HEK293 (cell line): ENCODE results near the gene ACBD3.
A peak's percentile ranks its signal among the peaks of the same experiment; 100 is the strongest.

ENCODE experiments used
- CTCF ChIA-PET: fragments of 350-600 bp; formaldehyde crosslinking; extraction: SDS; loops from one replicate; lab custom pipeline; 2021; ENCODE audit warnings: antibody characterized with exemption; lab: Yijun Ruan, JAX
- POLR2A ChIA-PET: fragments of 300-600 bp; formaldehyde crosslinking; extraction: SDS; loops from one replicate; lab custom pipeline; 2020; ENCODE audit warnings: antibody characterized with exemption, inconsistent platforms; lab: Yijun Ruan, JAX
- H3K27ac ChIP-seq: fragments of 200-500 bp; sonication (Bioruptor generic); 2 replicates; pipeline ENCODE4 v1.5.1; 2014; ENCODE audit warnings: low read depth, low read length, control low read depth, inconsistent platforms; ENCODE audit errors: extremely low read depth
- H3K36me3 ChIP-seq, 2 experiments: fragments of 200-500 bp in 1 of 2; sonication (Bioruptor generic) in 1 of 2; 1 replicate in 1 of 2; 2 replicates in 1 of 2; pipeline ENCODE4 v1.5.1; 2014 to 2017; ENCODE audit warnings: inconsistent platforms in 2 of 2, low read length in 2 of 2; ENCODE audit not compliant: control insufficient read depth in 2 of 2, insufficient read depth in 1 of 2
- H3K4me1 ChIP-seq: fragments of 200-500 bp; sonication (Bioruptor generic); 2 replicates; pipeline ENCODE4 v1.5.1; 2014; ENCODE audit warnings: mild to moderate bottlenecking, low read length, inconsistent platforms; ENCODE audit not compliant: control insufficient read depth, insufficient read depth
- H3K4me3 ChIP-seq: 2 replicates; pipeline ENCODE4 v1.5.1; 2011; ENCODE audit warnings: low read depth, mild to moderate bottlenecking, control low read depth, low read length, moderate library complexity
- H3K9me3 ChIP-seq: fragments of 200-500 bp; sonication (Bioruptor generic); 2 replicates; pipeline ENCODE4 v1.5.1; 2014; ENCODE audit warnings: low read depth, low read length, inconsistent platforms; ENCODE audit not compliant: control insufficient read depth, insufficient read depth
- ELK4 ChIP-seq: IDR thresholded peaks from 2 replicates; pipeline ENCODE4 v1.6.1; 2011; ENCODE audit warnings: mild to moderate bottlenecking, low read depth, low read length, borderline replicate concordance
- IKZF3 ChIP-seq: fragments of 450-650 bp; IDR thresholded peaks from 2 replicates; pipeline ENCODE4 v1.5.0; 2018; ENCODE audit warnings: missing biosample characterization, mild to moderate bottlenecking, missing genetic modification characterization, moderate library complexity
- SCRT1 ChIP-seq: fragments of 450-650 bp; formaldehyde crosslinking; IDR thresholded peaks from 2 replicates; pipeline ENCODE4 v1.5.1; 2016; ENCODE audit warnings: missing biosample characterization, missing genetic modification characterization, borderline replicate concordance
- TSHZ1 ChIP-seq: fragments of 450-650 bp; formaldehyde crosslinking; IDR thresholded peaks from 2 replicates; pipeline ENCODE4 v1.5.1; 2016; ENCODE audit warnings: missing biosample characterization, missing genetic modification characterization, borderline replicate concordance
- WT1 ChIP-seq: fragments of 450-650 bp; formaldehyde crosslinking; IDR thresholded peaks from 2 replicates; pipeline ENCODE4 v1.5.1; 2016; ENCODE audit warnings: missing biosample characterization, missing genetic modification characterization
- ZEB2 ChIP-seq: fragments of 450-650 bp; formaldehyde crosslinking; IDR thresholded peaks from 2 replicates; pipeline ENCODE4 v1.5.1; 2016; ENCODE audit warnings: missing biosample characterization, missing genetic modification characterization
- ZFHX2 ChIP-seq: fragments of 450-650 bp; formaldehyde crosslinking; conservative IDR thresholded peaks from 2 replicates; pipeline ENCODE4 v1.5.1; 2016; ENCODE audit warnings: missing biosample characterization, missing genetic modification characterization
- ZNF157 ChIP-seq: fragments of 450-650 bp; formaldehyde crosslinking; IDR thresholded peaks from 2 replicates; pipeline ENCODE4 v1.5.1; 2016; ENCODE audit warnings: missing biosample characterization, missing genetic modification characterization
- ZNF266 ChIP-seq: fragments of 450-650 bp; formaldehyde crosslinking; IDR thresholded peaks from 2 replicates; pipeline ENCODE4 v1.5.1; 2016; ENCODE audit warnings: missing biosample characterization, missing genetic modification characterization, low read depth
- ZNF324 ChIP-seq: fragments of 450-650 bp; formaldehyde crosslinking; IDR thresholded peaks from 2 replicates; pipeline ENCODE4 v1.5.1; 2016; ENCODE audit warnings: missing biosample characterization, missing genetic modification characterization
- ZNF335 ChIP-seq: fragments of 450-650 bp; formaldehyde crosslinking; conservative IDR thresholded peaks from 2 replicates; pipeline ENCODE4 v1.5.1; 2016; ENCODE audit warnings: missing biosample characterization, missing genetic modification characterization
- ZNF366 ChIP-seq: fragments of 450-650 bp; formaldehyde crosslinking; conservative IDR thresholded peaks from 2 replicates; pipeline ENCODE4 v1.5.1; 2016; ENCODE audit warnings: missing biosample characterization, missing genetic modification characterization
- ZNF423 ChIP-seq: fragments of 450-650 bp; formaldehyde crosslinking; IDR thresholded peaks from 2 replicates; pipeline ENCODE4 v1.5.1; 2016; ENCODE audit warnings: missing biosample characterization, missing genetic modification characterization
- ZNF518A ChIP-seq: fragments of 450-650 bp; formaldehyde crosslinking; conservative IDR thresholded peaks from 2 replicates; pipeline ENCODE4 v1.5.1; 2016; ENCODE audit warnings: low read depth, missing biosample characterization, missing genetic modification characterization
- ZNF555 ChIP-seq: fragments of 450-650 bp; formaldehyde crosslinking; conservative IDR thresholded peaks from 2 replicates; pipeline ENCODE4 v1.5.1; 2017; ENCODE audit warnings: missing biosample characterization, mild to moderate bottlenecking, missing genetic modification characterization, inconsistent platforms
- ZNF600 ChIP-seq: fragments of 450-650 bp; formaldehyde crosslinking; IDR thresholded peaks from 2 replicates; pipeline ENCODE4 v1.5.1; 2016; ENCODE audit warnings: missing biosample characterization, missing genetic modification characterization
- ZNF792 ChIP-seq: fragments of 450-650 bp; formaldehyde crosslinking; IDR thresholded peaks from 2 replicates; pipeline ENCODE4 v1.5.1; 2016; ENCODE audit warnings: missing biosample characterization, missing genetic modification characterization
- ZNF843 ChIP-seq: fragments of 450-650 bp; formaldehyde crosslinking; IDR thresholded peaks from 2 replicates; pipeline ENCODE4 v1.5.1; 2016; ENCODE audit warnings: missing biosample characterization, missing genetic modification characterization
- TF ChIP-seq, protein P1 (sequence below): fragments of 450-650 bp; formaldehyde crosslinking; IDR thresholded peaks from 2 replicates; pipeline ENCODE4 v1.5.1; 2016; ENCODE audit warnings: missing biosample characterization, missing genetic modification characterization

Gene ACBD3

DNA sequence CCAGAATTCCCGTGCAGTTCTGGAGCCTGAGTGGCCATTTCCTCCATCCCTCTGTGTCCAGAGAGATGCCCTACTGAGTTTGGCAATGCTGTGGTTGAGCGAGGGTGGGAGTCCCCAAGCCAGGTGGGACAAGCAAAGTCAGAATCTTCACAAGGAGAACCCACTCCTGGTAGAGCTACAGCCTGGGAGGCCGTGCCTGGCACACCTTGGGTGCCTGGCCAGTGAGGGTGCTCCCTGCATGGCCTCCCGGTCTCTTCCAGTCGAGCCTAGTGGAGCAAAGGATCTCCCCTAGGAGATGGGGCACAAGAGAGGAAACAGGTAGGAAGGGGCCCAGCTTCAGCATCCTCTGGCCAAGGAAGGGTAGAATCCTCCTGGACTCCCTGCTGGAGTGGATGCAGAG is 66.1 kb downstream of the ACBD3 start:
- POLR2A ChIA-PET: interaction anchor here (0.6 to 1.6 kb wide), 7 partner anchors 9 to 1614 kb away, joined by 3 to 14 read pairs (median 4); partner anchors contain the start of genes H3-3A, LIN9 and SDE2
- Histone ChIP-seq H3K27ac (no peak overlapping the region), H3K9me3 (no peaks in the 10 kb centered on the region), H3K4me3 (no peak overlapping the region), H3K4me1 (peaks cover 5% of the 10 kb centered on the region), H3K36me3 (no peaks in the 10 kb centered on the region)
- TF ChIP-seq ZNF555 (no peak), IKZF3 (tag by site-specific recombination) (0 out of 2 replicates have a peak, but pooled peaks have one; percentile 32)
- CTCF ChIA-PET: interaction anchor here (0.7 to 5.1 kb wide), 18 partner anchors 9 to 645 kb away, joined by 3 to 86 read pairs (median 4); partner anchors contain the start of gene H3-3A

GRCh38 chr1:226119169-226119568 is 67.4 kb downstream of the ACBD3 start:
- H3K4me3 ChIP-seq: no peak overlapping the region
- H3K9me3 ChIP-seq: no peaks in the 10 kb centered on the region
- POLR2A ChIA-PET: interaction anchor here (1.6 to 4.6 kb wide), 3 partner anchors 9 to 57 kb away, joined by 5 to 27 read pairs (median 10); partner anchors contain the start of gene H3-3A
- TF ChIP-seq ZNF366 (0 out of 2 replicates have a peak, but pooled peaks have one; percentile 41), ZEB2 (tag by site-specific recombination) (no peak), ZNF518A (no peak), ZNF843 (no peak), WT1 (tag by site-specific recombination) (no peak)
- peaks cover 5% of the 10 kb centered on the region for H3K4me1 ChIP-seq
- CTCF ChIA-PET: interaction anchor here (0.6 to 5.1 kb wide), 8 partner anchors 8 to 1342 kb away, joined by 3 to 86 read pairs (median 6); partner anchors contain the start of genes H3-3A and PARP1
- H3K36me3 ChIP-seq: no peaks in the 10 kb centered on the region
- no peak overlapping the region for H3K27ac ChIP-seq

GRCh38 chr1:226118357-226118756 is 68.2 kb downstream of the ACBD3 start:
- CTCF ChIA-PET: interaction anchor here (0.6 to 5.1 kb wide), 7 partner anchors 7 to 290 kb away, joined by 3 to 86 read pairs (median 3); partner anchors contain the start of gene PARP1
- no peak overlapping the region for H3K27ac ChIP-seq
- POLR2A ChIA-PET: interaction anchor here (1.6 to 4.6 kb wide), 3 partner anchors 8 to 56 kb away, joined by 5 to 27 read pairs (median 10); partner anchors contain the start of gene H3-3A
- no peak overlapping the region for H3K4me3 ChIP-seq
- peaks cover 5% of the 10 kb centered on the region for H3K4me1 ChIP-seq
- no peaks in the 10 kb centered on the region for H3K9me3 ChIP-seq
- no peaks in the 10 kb centered on the region for H3K36me3 ChIP-seq
- TF ChIP-seq ZNF423 (tag by site-specific recombination): no peak
- no peak for TF ChIP-seq ZNF335
- peak; percentile 98 for TF ChIP-seq ZFHX2 (tag by site-specific recombination)
- no peak for TF ChIP-seq ZNF266 (tag by site-specific recombination)
- TF ChIP-seq ELK4: no peak
- no peak for TF ChIP-seq ZNF600
- no peak for TF ChIP-seq TSHZ1 (tag by site-specific recombination)
- TF ChIP-seq, protein P1, sequence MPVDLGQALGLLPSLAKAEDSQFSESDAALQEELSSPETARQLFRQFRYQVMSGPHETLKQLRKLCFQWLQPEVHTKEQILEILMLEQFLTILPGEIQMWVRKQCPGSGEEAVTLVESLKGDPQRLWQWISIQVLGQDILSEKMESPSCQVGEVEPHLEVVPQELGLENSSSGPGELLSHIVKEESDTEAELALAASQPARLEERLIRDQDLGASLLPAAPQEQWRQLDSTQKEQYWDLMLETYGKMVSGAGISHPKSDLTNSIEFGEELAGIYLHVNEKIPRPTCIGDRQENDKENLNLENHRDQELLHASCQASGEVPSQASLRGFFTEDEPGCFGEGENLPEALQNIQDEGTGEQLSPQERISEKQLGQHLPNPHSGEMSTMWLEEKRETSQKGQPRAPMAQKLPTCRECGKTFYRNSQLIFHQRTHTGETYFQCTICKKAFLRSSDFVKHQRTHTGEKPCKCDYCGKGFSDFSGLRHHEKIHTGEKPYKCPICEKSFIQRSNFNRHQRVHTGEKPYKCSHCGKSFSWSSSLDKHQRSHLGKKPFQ (tag by site-specific recombination): no peak
- TF ChIP-seq SCRT1 (tag by site-specific recombination): no peak
- TF ChIP-seq ZNF792 (tag by site-specific recombination): no peak
- TF ChIP-seq ZNF157 (tag by site-specific recombination): no peak
- no peak for TF ChIP-seq ZNF324 (tag by site-specific recombination)
